GM21367 (cell line): Measurements from ENCODE around the gene OR4K15.
"Not testable (repeated sequence)": the region's sequence is repeated elsewhere in the genome, so short reads cannot be mapped to it uniquely, and the experiment has no call there.

ENCODE experiments used
- ATAC-seq: cut with Tn5 transposase; IDR thresholded peaks from one replicate; pipeline ENCODE4 v1.9.1; 2021; ENCODE audit not compliant: unreplicated experiment

The OR4K15 gene

GRCh38 chr14:19975291-19975690 is at the start of gene OR4K15:
OR4K15 (plus strand) TSS chr14:19975591; CDS start chr14:19975591, 0 bp downstream.
- no peak for ATAC-seq

GRCh38 chr14:19930617-19931016 is 44.8 kb upstream of the OR4K15 start, which contains the start of gene OR4K1:
OR4K1 (plus strand) TSS chr14:19930917; CDS start chr14:19935667, 4,750 bp downstream.
- ATAC-seq: no peak

- ATAC-seq: no peak
Observed at GRCh38 chr14:19941668-19942067, 33.7 kb upstream of the OR4K15 start.

- ATAC-seq: no peak
Observed at GRCh38 chr14:19947413-19948090, 27.8 kb upstream of the OR4K15 start.

GRCh38 chr14:19949218-19949617 is 26.2 kb upstream of the OR4K15 start:
- ATAC-seq: no peak

GRCh38 chr14:19969735-19970134 is 5.7 kb upstream of the OR4K15 start:
- ATAC-seq: not testable (repeated sequence)

- no peak for ATAC-seq
Observed at GRCh38 chr14:19974844-19975243, 547 bp upstream of the OR4K15 start.

GRCh38 chr14:19993438-19993837 is 18.0 kb downstream of the OR4K15 start:
- ATAC-seq: no peak

GRCh38 chr14:20001863-20002262 is 26.5 kb downstream of the OR4K15 start, which contains the start of gene OR4Q2:
OR4Q2 (plus strand) TSS chr14:20002163.
- no peak for ATAC-seq

- no peak for ATAC-seq
Observed at GRCh38 chr14:20002319-20002718, 26.9 kb downstream of the OR4K15 start.

GRCh38 chr14:20008156-20008555 is 32.8 kb downstream of the OR4K15 start:
- ATAC-seq: no peak

GRCh38 chr14:20019257-20019865 is 44.0 kb downstream of the OR4K15 start, which contains the start of gene OR4K14:
OR4K14 (minus strand) TSS chr14:20019307; CDS start chr14:20015193, 4,114 bp downstream.
- ATAC-seq: no peak
